NCI-H2107 (cell line): ENCODE measurements around the gene RBMS3.

ENCODE experiments used
- DNase-seq: peaks from one replicate; lab custom pipeline; 2025; lab: John Stamatoyannopoulos, UW

RBMS3 gene

DNA sequence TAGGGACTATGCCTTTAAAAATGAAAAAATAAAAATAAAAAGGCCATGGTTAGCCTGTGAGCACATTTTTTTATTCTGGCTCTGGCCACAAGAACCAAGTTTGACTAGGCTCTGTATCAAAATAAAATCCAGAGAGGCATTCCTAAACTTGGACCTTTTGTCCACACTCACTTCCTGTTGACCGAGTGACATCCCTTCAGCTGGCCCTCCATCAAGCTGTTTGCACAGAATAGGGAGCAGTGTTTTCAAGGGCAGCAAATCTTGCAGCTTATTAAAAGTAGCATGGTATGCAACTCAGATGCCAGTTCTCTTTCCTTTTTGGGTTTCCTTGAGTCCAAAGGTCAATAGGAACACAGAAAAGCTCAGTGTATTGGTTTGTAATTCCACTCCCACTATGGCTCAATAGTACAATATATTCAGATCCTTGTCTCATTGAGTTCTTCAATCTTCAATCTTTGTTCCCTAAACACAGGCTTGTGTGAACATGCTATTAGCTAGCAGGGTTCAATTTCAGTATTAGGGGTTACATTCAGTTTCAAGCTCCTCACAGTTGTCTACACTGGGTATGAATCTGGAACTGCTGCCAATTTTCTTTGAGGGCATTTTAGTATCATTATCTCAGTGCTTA lies 244.5 kb downstream of the RBMS3 start:
- DNase-seq: no peak

DNA sequence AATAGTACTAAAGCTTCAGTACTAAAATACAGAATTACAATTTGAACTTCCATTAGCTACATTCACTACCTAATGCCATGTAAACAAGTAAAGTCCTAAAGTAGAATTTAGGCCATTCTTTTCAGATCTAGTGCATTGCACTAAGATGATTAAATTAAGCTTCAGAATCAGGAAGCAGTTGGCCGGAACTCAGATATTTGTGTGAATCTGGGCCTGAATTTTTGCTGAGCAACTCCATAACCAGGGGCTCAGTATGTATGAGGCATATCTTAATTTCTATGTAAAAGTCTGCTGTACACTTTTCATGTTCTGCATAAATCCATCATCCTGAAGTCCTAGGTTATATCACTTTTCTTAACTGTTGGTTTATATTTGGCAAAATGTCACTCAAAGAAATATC lies 246.4 kb downstream of the RBMS3 start:
- DNase-seq: no peak

- DNase-seq: no peak
Observed at GRCh38 chr3:29531644-29532043, 250.8 kb downstream of the RBMS3 start.

DNA sequence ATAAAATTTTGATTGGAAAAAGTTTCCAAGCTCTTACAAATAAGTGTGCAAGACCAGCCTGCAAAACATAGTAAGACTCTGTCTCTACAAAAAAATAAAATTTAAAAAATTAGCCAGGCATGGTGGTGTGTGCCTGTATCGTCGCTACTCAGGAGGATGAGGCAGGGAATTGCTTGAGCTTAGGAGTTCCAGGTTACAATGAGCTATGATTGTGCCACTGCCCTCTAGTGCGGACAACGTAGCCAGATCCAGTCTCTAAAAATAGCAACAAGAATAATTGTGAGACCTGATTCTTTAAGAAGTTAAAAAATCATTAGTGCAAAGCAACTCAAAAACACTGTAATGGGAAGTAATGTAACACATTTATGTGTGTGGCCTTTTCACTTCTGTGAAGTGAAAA lies 251.6 kb downstream of the RBMS3 start:
- DNase-seq: no peak

DNA sequence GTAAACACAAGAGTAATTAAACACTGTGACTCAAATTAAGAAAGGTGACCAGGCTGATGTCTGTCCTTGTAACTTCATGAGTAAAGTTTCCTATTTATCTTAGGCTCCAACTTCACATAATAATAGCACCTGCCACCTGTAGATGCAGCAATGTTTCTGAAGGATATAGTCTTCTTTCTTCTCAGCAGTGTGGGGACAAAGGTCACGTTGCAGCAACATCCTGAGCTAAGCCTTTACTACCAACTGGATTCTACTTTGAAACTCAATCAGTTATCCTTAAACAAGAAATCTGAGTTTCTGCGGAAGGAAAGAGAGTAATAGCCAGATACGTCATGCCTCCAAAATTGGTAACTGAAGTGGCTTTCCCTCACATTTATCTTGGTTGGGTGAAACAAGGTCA lies 253.1 kb downstream of the RBMS3 start:
- DNase-seq: no peak

DNA sequence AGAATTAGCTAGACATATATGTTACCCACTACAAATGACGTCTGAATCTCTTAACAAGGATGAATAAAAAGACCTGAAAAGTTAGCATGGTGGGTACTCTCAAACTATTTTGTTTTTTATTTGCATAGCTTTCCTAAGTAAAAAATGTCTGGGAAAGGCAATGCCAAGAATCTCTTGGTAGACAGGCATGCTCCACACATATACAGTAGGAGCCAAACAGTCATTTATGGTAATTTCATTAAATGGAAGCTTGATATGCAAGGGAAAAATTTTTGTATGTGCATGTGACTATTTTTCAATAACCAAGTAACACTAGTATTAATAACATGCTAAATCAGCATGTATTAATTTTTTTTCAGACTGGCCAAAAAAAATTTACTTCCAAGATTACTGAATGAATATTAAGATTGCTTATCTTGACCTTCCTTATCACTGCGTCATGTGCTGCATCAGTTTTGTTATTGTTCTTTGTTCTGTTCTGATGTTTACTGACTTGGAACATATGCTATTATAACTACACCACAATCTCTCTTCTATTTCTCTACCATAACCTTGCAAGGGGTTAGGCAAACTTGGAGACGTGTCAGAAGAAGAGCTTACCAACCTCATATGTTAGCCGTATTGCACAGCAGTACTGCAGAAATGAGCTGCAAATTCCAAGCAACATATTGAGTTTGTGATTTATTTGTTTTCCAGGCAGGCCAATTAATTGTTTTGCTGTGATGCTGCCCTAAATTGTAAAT lies 255.3 kb downstream of the RBMS3 start:
- no peak for DNase-seq

GRCh38 chr3:29537889-29538609 lies 257.2 kb downstream of the RBMS3 start:
- no peak for DNase-seq

- no peak for DNase-seq
Observed at GRCh38 chr3:29538610-29538958, 257.7 kb downstream of the RBMS3 start.

- DNase-seq: no peak
Observed at GRCh38 chr3:29540544-29540943, 259.7 kb downstream of the RBMS3 start.

DNA sequence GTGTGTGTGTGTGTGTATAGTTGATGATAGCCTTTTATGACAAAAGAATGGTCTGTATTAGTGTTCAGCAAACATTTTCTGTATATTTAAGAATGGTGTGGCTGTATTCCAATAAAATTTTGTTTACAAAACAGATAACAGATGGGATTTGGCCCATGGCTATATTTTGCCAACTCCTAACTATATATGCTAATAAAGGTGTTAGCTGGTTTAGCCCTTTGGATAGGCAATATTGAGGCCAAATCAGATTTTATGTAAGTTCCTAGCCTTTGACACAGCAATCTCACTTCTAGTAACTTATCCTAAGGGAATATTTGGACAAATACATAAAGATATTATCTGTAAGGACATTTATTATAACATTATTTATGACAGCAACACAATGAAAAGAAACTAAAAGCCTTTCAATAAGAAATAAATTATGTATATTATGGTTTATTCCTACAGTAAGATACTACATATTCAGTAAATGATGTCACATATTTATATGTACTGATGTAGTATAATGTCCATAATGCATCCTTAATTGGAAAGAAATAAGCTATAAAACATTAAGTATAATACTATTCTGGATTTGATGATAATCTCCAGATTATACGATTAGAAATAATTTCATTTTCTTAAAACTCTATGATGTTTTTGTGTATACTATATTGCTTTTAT lies 264.0 kb downstream of the RBMS3 start:
- DNase-seq: no peak

DNA sequence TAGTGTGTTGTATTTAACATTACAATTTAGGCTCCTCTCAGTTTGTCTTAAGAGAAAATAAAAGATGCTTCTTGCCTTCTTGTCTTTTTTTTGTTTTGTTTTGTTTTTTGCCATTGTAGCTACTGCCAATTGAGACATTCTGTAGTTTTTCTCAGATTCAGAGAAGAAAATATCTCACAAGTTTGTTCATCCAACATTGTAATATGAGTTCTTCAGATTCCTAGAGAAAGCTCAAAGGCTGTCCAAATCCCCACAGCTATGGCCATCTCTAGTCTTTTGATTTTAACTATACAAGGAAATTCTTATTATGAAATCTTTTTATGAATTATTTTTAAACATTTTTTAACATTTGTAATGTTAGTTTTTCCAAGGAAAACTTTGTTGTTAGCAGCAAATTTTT lies 264.7 kb downstream of the RBMS3 start:
- no peak for DNase-seq

DNA sequence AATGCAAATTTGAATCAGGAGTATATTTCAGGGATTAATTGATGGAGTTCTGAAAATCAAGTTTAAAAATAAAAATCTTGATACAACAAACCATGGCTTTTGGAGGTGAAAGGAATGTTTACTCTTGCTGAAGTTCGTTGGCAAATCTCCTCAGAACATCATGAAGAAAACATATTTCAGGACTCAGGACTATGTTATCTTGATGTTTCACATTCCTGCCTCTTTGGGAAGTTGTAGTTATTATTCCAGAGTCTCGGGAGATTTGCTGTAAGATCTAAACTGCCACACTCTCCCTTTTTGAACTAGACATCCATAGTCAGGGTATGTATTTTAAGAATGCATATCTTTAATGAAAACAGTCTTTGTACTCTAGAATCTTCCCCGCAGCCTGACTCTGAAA lies 271.2 kb downstream of the RBMS3 start:
- DNase-seq: no peak

GRCh38 chr3:29554566-29554965 lies 273.7 kb downstream of the RBMS3 start:
- no peak for DNase-seq

- no peak for DNase-seq
Observed at GRCh38 chr3:29555590-29555989, 274.7 kb downstream of the RBMS3 start.

- no peak for DNase-seq
Observed at GRCh38 chr3:29557186-29557585, 276.3 kb downstream of the RBMS3 start.

GRCh38 chr3:29557825-29558224 lies 277.0 kb downstream of the RBMS3 start:
- DNase-seq: no peak

- DNase-seq: no peak
Observed at GRCh38 chr3:29559741-29560465, 279.0 kb downstream of the RBMS3 start.

GRCh38 chr3:29561651-29562149 lies 280.8 kb downstream of the RBMS3 start:
- no peak for DNase-seq

GRCh38 chr3:29565236-29565635 lies 284.4 kb downstream of the RBMS3 start:
- peak; percentile 4 for DNase-seq

DNA sequence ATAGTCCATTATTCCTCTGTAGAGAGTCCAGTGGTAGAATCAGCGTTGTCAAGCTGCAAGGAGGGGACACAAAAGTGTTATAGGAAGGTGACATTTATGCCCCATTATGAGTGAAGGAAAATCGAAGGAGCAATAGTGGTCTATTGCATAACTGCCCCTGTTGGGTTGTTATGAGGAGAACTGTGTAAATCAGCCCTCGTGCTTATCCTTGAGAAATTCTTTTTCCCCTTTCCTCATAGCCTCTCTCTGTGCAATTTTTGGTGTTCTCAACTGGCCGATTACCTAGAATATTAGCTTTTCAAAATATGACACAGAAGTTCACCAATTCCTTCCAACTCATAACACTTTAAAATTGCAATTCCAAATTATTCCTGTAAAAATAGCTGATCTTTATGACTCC lies 286.6 kb downstream of the RBMS3 start:
- no peak for DNase-seq

- no peak for DNase-seq
Observed at GRCh38 chr3:29568355-29568754, 287.5 kb downstream of the RBMS3 start.

DNA sequence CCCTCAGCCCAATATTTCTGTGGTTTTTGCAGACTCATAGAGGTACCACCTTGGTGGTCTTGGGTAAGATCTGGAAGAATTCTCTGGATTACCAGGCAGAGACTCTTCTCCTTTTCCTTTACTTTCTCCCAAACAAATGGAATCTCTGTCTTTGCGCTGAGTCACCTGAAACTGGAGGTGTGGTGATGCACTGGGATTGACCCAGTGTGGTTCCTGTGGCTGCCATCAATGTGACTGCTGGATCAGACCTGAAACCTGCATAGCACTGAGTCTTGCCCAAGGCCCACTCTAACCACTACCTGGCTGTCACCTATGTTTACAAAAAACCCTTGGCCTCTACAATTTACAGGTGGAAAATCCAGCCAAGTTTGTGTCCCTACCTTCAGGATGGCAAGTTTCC lies 295.3 kb downstream of the RBMS3 start:
- no peak for DNase-seq
